Left ventricle myocardium superior (tissue), 1 donor: ENCODE results near the gene HGS. TPM values are rescaled to one million over a fixed set of nuclear protein-coding genes. Genes with fewer than 3 reads are reported as not detected.

ENCODE experiments used
- ATAC-seq: fragments of 200-7000 bp; cut with Tn5 transposase; one replicate; pipeline ENCODE4 v1.9.1; 2020; ENCODE audit warnings: mild to moderate bottlenecking, moderate library complexity
- DNase-seq: peaks from one replicate; pipeline ENCODE4 v3.0.0-alpha.2; 2020
- intact Hi-C: fragments of 100-400 bp; cut with micrococcal nuclease; formaldehyde crosslinking; loops from one replicate; pipeline ENCODE4 v1.11.0; 2022
- total RNA-seq: library from RNA; stranded (reverse); fragmentation: NEBNext Ultra II Directional; extraction: Animal tissue kit (Norgen Biotek cat#: 25700); gene quantifications from one replicate; pipeline ENCODE4 v1.2.1, GENCODE V29; 2021
- donor health status: DM: no; HTN: yes; CAD: no; lungs with severe emphysema.

Gene HGS
- total RNA-seq, 1 donor from 2014 or later = 42.1 TPM

DNA sequence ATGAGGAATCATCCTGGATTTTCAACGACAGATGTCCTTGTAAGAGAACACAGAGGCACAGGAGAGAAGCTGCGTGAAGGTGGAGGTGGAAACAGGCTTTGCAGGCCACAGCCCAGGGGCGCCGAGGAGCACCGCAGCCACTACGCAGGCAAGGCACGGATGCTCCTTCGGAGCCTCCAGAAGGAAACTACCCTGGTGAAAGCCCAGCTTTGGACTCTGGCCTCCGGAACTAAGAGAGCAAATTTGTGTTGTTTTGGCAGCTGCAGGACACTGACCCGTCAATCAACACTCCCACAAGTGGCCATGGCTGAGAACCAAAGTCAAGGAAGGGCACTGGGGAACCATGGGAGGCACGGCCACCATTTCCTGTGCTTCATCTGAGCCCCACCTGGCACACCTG, 3.7 kb upstream of the HGS start:
- ATAC-seq (no peak), DNase-seq (no peak)
- intact Hi-C loops = no loop called here

DNA sequence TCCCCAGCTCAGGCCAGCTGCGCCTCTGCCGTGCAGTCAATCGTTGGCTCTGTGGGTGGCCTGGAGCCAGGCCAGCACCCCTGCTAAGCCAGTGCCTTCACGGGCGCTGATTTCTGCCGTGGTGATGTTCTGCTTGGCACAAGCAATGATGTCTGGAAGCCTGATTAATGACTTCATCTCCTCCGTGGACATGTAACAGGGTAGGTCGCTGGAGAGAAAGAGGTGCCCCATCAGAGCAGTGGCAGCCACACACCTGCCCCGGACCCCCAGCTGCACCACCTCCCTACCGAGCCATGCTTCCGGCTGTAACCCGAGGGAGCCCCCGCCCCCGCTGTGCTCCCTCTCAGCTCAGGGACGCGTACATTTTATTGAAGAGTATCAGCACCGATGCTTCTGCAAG, 2.1 kb upstream of the HGS start:
- no peak for ATAC-seq
- no peak for DNase-seq
- intact Hi-C loops = no loop called here

DNA sequence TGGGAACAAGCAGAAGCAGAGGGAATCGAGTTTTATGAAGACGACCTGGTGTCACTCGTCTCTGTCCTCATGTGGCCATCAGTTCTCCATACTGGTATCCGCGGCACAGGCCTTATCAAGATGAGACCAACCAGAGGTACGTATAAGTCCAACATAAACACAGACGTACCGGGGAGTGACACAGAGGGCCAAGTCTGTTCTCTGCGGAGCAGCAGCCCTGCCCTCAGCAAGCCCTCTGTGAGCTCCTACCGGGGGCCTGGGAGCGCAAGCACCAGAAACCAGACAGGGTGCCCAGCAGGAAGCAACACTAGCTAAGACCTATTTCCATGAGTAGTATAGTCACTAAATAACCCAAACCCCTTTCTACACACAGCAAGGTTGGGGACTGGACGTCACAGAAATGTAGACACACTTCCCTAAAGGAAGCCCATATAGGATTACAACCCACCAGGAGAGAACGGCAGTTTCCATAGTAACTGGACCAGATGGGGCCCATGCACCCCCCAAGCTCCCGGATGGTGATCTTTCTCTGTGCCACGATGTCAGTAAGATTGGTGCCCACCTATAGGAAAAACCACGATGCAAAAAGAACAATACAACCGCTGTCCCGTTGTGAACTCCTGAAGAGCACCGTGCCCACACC, 1.1 kb upstream of the HGS start:
- no peak for ATAC-seq
- DNase-seq = no peak
- intact Hi-C loops = no loop called here

DNA sequence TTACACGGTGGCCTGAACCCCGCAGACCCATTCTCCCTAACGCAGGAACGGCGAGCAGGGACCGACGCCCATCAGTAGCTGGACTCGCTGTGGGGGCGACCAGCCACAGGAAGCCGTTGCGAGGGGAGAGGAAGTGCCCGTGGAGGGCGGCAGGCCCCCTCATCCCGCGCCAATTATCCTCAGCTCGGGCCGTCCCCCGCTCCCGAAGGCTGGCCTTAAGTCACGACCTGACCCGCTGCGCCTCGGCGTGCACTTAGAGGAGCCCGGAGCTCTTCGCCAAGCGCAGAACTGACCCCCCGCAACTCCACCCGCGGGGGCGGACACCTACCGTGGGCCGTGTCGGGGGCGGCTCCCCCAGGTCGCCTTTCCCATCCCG, 615 bp upstream of the HGS start:
- intact Hi-C loops = no loop called here
- peak; percentile 34 for ATAC-seq
- DNase-seq = no peak

DNA sequence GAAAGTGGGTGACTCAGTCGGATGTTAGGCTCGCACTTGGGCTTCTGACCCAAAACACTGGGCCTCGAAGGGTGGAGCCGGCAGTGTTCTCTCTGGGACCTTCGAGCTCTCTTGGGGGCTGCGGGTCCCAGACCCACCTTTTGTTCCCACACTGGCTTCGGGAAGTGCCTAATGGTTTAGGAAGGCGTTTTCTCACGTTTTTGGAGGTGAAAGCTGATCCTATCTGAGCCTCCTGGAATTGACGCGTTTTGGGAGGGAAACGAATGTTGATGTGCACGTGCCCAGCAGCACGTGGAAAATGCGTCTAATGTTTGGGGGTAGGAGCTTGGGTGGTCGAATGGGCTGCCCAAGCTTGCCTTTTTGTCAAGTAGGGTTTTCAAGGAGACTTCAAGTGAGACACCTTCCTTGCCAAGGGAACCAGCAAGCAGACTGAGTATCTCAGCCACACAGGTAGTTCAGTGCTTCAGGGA, 666 bp downstream of the HGS start:
- DNase-seq = no peak
- intact Hi-C loops = no loop called here
- ATAC-seq = no peak

DNA sequence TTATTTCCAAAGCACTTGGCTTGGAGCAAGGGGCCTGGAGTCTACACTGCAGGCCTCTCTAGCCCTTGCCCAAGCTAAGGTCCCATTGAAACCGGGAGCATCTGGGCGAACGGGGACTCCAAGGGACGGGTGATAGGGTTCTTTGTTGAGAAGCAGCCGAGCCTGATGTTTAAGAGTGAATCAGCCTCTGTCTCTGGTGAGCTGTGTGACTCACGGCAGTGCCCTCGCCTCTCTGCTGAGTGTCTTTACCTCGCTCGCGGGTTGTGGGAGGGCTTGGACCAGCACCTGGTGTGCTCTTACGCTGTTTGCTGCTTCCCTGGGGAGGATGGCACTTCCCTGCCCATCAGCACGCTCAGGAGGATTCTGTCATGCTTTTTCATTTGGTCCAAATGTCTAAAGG, 1.3 kb downstream of the HGS start:
- ATAC-seq (no peak), DNase-seq (no peak)
- intact Hi-C loops = no loop called here

DNA sequence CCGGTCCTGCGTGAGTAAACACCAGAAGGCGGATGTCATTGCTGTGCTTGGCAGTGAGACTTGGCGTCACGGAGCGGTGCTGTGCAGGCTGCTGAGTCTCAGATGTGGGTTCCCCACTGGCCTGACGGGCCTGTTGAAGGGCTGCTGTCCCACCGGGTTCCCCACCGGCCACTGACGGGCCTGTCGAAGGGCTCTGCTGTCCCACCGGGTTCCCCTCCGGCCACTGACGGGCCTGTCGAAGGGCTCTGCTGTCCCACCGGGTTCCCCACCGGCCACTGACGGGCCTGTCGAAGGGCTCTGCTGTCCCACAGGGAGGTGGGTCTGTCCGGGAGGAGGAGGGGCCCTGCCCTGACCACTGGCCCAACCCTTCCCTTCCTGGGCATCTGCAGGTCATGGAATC, 2.8 kb downstream of the HGS start:
- intact Hi-C loops = no loop called here
- DNase-seq (no peak), ATAC-seq (no peak)

DNA sequence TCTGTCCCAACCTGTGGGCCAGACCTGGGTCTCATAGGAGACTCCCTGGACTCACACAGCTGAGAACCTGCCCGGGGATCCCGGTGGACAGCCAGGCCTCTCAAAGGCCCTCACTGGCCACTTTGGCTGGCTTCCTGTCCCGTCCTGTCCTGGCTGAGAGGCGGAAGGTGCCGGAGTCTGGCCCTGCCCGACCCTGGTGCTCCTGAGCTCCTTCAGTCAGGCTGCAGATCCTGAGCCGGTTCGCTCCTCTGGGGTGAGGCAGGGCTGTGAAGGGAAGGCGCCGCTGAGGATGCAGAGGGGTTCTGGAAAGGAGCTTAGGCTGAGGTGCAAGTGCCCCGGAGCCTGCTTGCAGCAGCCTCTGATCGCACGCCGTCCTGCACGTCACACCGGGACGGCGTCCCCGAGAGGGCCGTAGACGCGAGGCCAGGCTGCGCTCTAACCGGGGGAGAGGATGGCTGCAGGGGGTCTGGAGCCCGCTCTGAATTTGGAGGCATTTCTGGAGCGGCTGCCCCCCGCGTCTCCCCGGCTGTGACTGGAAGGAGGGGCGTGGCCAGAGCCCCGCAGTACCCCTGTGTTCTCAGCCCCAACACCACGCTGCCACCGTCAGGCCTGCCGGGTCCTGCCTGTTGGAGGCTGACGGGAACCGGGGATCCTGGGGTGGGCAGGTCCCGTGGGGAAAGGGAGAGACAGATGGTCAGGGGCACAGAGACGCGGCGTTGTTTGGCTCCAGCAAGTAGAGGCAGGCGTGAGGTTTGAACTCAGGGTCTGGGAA, 4.1 kb downstream of the HGS start:
- intact Hi-C loops = no loop called here
- no peak for ATAC-seq
- no peak for DNase-seq

DNA sequence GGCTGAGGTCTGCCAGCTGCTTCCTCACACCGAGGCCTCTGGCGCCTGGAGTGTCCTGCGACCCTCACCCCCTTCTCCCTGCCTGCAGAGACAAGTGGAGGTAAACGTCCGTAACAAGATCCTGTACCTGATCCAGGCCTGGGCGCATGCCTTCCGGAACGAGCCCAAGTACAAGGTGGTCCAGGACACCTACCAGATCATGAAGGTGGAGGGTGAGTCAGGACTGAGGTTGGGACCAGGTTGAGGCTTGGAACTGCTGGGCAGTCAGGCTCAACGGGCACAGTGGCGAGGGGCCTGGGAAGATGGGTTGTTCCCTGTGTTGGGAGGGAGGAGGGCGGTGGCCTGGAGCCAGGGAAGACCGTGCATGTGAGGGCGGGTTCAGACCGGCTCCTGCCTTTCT, 4.8 kb downstream of the HGS start:
- DNase-seq (no peak), ATAC-seq (no peak)
- intact Hi-C loops = no loop called here

DNA sequence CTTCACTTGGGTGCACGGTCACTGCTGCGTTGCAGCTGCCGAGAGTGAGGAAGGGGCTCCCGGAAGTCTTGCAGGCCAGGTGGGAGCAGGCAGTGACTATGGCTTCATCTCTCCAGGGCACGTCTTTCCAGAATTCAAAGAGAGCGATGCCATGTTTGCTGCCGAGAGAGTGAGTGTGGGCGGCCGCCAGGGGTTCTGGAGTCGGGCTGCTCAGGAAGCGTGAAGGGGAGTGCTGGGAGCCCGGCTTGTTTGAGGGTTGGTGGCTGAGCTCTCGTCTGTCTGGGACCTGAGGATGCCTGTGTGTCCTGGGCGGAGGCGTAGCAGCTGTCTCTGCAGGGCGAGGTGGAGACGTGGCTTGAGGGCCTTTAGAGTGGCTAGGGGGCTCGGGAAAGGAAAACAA, 6.3 kb downstream of the HGS start:
- intact Hi-C loops = no loop called here
- no peak for ATAC-seq
- DNase-seq = no peak

DNA sequence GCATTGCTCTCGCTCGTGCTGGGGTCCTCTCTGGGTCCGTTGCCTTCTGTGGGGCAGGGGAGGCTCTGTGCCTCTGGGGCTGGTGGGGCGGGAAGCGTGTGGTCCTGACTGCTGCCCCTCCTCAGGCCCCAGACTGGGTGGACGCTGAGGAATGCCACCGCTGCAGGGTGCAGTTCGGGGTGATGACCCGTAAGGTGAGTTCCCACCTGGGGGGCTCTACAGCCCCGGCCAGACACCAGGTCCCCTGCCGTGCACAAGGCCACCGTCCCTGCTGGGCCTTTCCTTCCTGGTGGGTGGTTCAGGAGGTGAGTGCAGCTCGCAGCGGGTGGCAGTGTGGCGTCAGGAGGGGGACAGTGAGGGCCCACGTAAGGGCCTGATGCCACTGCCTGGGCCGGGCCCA, 6.7 kb downstream of the HGS start:
- DNase-seq (no peak), ATAC-seq (no peak)

DNA sequence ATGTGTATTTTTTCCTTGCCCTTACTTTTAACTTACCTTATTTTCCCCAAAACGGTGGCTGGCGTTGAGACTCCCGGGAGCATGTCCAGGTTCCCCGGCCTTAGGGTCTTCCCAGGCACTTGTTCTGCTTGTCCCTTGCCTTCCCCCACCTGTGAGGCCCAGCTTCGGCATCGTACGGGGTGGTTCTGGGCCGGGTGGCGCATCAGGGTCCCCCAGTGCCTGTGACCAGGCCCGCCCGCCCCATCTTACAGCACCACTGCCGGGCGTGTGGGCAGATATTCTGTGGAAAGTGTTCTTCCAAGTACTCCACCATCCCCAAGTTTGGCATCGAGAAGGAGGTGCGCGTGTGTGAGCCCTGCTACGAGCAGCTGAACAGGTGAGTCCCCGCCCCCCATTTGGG, 7.4 kb downstream of the HGS start:
- ATAC-seq (no peak), DNase-seq (no peak)
- intact Hi-C loops = no loop called here

More for the DNA sequence above, 6.7 kb downstream of the HGS start:
- intact Hi-C loops = no loop called here

DNA sequence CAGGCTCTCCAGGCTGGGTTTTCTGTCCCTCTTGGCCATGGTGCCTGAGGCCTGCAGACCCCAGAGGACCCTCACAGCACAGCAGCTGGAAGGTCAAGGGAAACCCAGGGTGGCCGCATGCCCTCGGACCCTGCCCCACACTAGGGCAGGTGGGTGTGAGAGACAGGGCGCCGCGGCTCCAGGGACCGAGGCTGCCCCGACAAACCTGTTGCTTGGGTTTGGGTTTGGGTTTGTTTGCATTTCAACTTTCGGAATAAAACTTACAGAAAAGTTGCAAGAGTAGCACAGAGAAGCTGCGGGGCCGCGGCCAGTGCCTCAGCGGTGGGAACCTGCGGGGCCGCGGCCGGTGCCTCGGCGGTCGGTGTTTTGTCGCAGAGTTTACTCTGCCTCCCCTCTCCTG, 7.8 kb downstream of the HGS start:
- intact Hi-C loops = no loop called here
- DNase-seq = no peak
- no peak for ATAC-seq

DNA sequence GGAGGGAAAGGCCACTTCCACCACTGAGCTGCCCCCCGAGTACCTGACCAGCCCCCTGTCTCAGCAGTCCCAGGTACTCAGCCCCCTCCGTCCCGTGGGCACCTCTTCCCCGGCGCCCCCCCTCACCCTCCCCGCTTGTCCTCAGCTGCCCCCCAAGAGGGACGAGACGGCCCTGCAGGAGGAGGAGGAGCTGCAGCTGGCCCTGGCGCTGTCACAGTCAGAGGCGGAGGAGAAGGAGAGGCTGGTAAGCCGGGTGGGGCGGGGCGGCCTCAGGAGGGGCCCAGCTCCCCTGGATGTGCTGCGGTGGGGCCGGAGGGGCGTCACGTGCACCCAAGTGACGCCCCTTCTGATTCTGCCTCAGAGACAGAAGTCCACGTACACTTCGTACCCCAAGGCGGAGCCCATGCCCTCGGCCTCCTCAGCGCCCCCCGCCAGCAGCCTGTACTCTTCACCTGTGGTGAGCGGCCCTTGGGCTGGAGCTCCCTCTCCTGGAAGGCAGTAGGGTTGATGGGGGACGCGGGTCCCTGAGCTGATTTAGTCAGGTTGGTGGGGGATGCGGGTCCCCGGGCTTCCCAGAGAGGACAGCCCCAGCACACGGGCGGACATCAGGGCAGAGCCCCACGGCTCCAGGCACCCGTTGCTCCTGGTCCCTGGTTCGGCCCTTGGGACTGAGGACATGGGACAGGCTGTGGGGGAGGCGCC, 9.8 kb downstream of the HGS start:
- intact Hi-C loops = no loop called here
- peak; percentile 28 for DNase-seq
- no peak for ATAC-seq

DNA sequence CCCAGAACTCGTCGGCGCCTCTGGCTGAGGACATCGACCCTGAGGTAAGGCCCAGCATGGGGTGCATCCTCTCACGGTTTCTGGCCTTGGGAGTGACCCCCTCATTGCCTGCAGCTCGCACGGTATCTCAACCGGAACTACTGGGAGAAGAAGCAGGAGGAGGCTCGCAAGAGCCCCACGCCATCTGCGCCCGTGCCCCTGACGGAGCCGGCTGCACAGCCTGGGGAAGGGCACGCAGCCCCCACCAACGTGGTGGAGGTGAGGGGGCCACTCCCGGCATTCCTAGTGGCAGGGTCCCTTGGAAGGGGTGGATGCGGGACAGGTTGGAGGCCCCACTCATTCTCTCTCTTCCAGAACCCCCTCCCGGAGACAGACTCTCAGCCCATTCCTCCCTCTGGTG, 11.0 kb downstream of the HGS start:
- ATAC-seq (no peak), DNase-seq (no peak)
- intact Hi-C loops = no loop called here

DNA sequence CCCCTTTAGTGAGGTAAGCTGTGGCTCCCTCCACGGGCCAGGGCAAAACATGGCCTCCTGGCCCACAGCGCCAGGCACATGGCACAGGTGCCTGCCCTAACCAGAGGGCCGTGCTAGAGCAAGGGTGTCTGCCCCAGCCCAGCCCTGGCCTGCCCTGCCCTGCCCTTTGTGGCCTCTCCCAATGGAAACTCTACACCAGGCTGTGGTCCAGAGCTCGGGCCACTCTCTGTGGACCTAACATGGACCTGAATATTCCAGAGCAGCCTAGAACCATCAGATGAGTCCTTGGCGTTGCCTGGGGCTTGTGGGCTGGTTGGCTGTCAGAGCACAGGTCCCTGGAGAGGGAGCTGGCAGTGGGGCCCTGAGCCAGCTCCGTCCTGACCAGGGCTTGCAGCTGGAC, 11.4 kb downstream of the HGS start:
- intact Hi-C loops = no loop called here
- DNase-seq (no peak), ATAC-seq (no peak)

DNA sequence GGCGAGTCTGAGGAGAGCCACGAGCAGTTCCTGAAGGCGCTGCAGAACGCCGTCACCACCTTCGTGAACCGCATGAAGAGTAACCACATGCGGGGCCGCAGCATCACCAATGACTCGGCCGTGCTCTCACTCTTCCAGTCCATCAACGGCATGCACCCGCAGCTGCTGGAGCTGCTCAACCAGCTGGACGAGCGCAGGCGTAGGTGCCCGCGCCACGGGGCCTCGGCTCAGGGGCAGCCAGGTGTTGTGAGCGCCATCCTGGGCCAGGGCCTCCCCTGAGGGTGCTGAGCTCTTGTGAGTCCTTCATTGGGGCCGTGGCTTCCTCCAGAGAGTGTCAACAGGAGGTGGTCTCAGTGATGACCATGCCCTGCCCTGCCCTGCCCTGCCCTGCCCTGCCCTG, 12.0 kb downstream of the HGS start:
- peak; percentile 26 for DNase-seq
- no peak for ATAC-seq
- intact Hi-C loops = no loop called here

DNA sequence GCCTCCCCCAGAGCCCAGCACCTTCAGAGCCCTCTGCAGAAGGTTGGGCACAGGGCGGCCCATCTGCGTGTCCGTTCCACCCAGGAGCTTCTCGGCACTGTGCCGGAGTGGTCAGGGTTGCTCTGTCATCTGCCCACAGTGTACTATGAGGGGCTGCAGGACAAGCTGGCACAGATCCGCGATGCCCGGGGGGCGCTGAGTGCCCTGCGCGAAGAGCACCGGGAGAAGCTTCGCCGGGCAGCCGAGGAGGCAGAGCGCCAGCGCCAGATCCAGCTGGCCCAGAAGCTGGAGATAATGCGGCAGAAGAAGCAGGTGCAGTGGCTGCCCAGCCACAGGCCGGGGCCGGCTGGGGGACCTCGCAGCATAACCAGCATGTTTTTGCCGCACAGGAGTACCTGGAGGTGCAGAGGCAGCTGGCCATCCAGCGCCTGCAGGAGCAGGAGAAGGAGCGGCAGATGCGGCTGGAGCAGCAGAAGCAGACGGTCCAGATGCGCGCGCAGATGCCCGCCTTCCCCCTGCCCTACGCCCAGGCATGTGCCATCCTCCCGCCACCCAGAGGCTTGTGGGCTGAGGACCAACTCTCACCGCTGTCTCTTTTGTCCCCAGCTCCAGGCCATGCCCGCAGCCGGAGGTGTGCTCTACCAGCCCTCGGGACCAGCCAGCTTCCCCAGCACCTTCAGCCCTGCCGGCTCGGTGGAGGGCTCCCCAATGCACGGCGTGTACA, 12.6 kb downstream of the HGS start:
- ATAC-seq (no peak), DNase-seq (peak; percentile 47)
- intact Hi-C loops = no loop called here

DNA sequence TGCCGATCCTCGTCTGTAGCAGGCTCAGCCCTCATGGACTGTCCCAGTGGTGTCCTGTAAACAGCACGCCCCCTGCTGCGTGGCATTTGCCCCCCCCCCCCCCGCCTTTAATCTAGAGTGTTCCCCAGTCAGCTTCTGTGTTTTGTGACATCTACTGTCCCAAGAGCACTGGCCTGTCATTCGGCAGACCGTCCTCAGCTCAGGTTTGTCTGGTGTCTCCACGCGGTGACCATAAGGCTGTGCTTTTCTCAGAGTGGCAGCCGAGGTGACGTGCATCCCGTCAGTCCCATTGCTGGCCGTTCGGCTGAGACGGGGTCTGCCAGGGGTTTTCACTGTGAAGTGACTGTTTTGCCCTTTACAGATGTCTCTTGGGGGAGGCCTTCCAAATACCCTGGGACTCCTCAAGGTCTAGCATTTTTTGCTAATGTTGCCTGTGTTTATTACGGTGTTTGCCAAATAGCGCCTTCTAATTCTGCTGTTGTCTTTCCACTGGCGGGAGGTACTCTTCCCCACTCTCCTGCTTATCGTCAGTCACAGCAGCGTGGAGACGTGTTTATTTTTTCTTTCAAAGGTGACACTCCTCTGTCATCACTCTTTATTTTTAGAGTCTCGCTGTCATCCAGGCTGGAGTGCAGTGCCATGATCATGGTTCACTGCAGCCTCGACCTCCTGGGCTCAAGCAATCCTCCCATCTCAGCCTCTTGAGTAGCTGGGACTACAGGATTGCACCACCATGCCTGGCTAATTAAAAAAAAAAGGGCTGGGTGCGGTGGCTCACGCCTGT, 13.6 kb downstream of the HGS start:
- ATAC-seq (peak; percentile 64), DNase-seq (peak; percentile 38)
- intact Hi-C loops = no loop called here
